ENCODE measurements around the gene MAN1C1. TPM values are rescaled to one million over a fixed set of nuclear protein-coding genes. Genes with fewer than 3 reads are reported as not detected.

MAN1C1 gene
- total RNA-seq, 1 donor from 2014 or later: 5.4 TPM

DNA sequence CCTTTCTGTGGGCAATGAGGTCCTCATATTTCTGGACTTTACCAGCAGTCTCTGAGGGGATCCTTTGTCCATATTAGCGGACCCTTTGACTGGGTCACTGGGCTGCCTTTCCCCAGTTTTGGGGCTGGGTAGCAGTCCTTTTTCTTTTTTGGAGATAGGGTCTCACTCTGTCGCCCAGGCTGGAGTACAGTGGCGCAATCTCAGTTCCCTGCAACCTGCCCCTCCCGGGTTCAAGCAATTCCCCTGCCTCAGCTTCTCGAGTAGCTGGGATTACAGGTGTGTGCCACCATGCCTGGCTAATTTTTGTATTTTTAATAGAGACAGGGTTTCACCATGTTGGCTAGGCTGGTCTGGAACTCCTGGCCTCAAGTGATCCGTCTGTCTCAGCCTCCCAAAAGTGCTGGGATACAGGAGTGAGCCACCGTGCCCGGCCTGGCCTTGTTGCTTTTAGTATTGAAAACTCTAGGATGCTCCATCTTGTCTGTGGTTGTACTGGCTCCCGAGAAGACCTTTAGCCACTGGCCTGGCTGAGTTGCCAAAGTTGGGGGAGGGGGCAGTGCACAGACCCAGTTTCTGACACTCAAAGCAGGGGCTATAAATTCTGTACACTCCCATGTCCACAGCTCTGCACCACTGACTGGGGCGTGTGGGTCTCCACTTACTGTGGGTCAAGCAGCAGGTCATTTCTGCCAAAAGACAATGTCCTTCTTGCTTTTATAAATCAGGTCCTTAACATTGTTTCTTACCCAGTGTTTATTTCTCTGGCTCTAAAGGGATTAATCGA is 33.1 kb downstream of the MAN1C1 start:
- DNase-seq: no peak
- H3K9me3 Mint-ChIP-seq (ENCODE audit: unreplicated experiment): no peaks in the 10 kb centered on the region
- TF ChIP-seq, protein P1, sequence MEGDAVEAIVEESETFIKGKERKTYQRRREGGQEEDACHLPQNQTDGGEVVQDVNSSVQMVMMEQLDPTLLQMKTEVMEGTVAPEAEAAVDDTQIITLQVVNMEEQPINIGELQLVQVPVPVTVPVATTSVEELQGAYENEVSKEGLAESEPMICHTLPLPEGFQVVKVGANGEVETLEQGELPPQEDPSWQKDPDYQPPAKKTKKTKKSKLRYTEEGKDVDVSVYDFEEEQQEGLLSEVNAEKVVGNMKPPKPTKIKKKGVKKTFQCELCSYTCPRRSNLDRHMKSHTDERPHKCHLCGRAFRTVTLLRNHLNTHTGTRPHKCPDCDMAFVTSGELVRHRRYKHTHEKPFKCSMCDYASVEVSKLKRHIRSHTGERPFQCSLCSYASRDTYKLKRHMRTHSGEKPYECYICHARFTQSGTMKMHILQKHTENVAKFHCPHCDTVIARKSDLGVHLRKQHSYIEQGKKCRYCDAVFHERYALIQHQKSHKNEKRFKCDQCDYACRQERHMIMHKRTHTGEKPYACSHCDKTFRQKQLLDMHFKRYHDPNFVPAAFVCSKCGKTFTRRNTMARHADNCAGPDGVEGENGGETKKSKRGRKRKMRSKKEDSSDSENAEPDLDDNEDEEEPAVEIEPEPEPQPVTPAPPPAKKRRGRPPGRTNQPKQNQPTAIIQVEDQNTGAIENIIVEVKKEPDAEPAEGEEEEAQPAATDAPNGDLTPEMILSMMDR (IDR thresholded peaks at IDR 0.05; ENCODE audit: partially characterized antibody, unreplicated experiment): no peak
- H3K4me1 Mint-ChIP-seq (ENCODE audit: low read depth, unreplicated experiment): no peaks in the 10 kb centered on the region
- no peak overlapping the region for H3K27ac Mint-ChIP-seq (ENCODE audit: unreplicated experiment)
- H3K36me3 Mint-ChIP-seq (ENCODE audit: unreplicated experiment): no peaks in the 10 kb centered on the region
- no peak overlapping the region for H3K4me3 Mint-ChIP-seq (ENCODE audit: unreplicated experiment)
- H3K27me3 Mint-ChIP-seq (ENCODE audit: unreplicated experiment): peaks cover 5% of the 10 kb centered on the region

DNA sequence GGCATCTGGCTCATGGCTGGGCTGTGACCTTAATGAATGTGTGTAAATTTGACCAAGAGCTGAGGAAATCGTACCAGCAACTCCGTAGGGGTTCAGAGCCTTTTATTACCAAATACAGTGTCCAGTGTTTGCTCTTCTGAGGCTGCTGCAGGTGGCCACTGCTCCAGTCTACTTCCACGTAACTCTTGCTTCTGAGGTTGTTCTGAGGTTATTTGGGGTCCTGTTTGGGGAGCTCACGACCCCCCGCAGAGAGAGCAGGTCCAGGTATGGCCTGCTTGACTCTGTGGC is 33.6 kb downstream of the MAN1C1 start:
- DNase-seq: no peak
- Mint-ChIP-seq H3K27ac (ENCODE audit: unreplicated experiment) (no peak overlapping the region), H3K4me1 (ENCODE audit: low read depth, unreplicated experiment) (no peaks in the 10 kb centered on the region), H3K4me3 (ENCODE audit: unreplicated experiment) (no peak overlapping the region), H3K36me3 (ENCODE audit: unreplicated experiment) (no peaks in the 10 kb centered on the region), H3K9me3 (ENCODE audit: unreplicated experiment) (no peaks in the 10 kb centered on the region), H3K27me3 (ENCODE audit: unreplicated experiment) (peaks cover 5% of the 10 kb centered on the region)
- TF ChIP-seq, protein P1 (IDR thresholded peaks at IDR 0.05; ENCODE audit: partially characterized antibody, unreplicated experiment): no peak

DNA sequence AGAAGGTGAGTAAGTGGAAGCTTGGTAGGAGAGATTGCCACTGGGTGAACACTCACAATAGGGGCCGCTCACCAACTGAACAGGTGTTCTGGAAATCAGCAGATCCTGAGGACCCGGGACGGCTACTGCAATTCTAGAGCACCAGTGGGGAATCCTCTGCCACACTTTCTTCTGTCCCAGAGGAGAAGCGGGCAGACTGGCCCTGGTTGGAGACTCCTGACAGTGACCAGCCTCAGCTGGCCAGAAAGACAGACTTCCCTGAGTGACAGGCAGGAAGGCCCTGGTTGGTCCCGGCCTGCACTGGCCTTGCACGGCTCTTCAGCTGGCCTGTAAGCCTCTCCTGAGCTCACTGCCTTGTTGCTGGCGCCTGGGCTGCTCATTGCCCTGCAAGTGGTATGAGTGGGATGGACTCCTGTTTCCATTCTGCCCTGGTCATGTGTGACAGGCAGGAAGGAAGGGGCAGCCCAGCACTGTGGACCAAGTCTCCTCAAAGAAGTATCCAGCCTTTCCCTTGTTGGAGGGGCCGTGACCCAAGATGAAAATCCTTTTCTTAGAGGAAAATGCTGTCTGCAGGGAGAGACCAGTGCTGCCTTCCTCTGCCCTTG is 34.5 kb downstream of the MAN1C1 start:
- peaks cover 5% of the 10 kb centered on the region for H3K4me1 Mint-ChIP-seq (ENCODE audit: low read depth, unreplicated experiment)
- no peak overlapping the region for H3K4me3 Mint-ChIP-seq (ENCODE audit: unreplicated experiment)
- no peak overlapping the region for H3K27ac Mint-ChIP-seq (ENCODE audit: unreplicated experiment)
- DNase-seq: no peak
- H3K36me3 Mint-ChIP-seq (ENCODE audit: unreplicated experiment): no peaks in the 10 kb centered on the region
- H3K9me3 Mint-ChIP-seq (ENCODE audit: unreplicated experiment): no peaks in the 10 kb centered on the region
- peaks cover 4% of the 10 kb centered on the region for H3K27me3 Mint-ChIP-seq (ENCODE audit: unreplicated experiment)
- TF ChIP-seq, protein P1 (IDR thresholded peaks at IDR 0.05; ENCODE audit: partially characterized antibody, unreplicated experiment): no peak

DNA sequence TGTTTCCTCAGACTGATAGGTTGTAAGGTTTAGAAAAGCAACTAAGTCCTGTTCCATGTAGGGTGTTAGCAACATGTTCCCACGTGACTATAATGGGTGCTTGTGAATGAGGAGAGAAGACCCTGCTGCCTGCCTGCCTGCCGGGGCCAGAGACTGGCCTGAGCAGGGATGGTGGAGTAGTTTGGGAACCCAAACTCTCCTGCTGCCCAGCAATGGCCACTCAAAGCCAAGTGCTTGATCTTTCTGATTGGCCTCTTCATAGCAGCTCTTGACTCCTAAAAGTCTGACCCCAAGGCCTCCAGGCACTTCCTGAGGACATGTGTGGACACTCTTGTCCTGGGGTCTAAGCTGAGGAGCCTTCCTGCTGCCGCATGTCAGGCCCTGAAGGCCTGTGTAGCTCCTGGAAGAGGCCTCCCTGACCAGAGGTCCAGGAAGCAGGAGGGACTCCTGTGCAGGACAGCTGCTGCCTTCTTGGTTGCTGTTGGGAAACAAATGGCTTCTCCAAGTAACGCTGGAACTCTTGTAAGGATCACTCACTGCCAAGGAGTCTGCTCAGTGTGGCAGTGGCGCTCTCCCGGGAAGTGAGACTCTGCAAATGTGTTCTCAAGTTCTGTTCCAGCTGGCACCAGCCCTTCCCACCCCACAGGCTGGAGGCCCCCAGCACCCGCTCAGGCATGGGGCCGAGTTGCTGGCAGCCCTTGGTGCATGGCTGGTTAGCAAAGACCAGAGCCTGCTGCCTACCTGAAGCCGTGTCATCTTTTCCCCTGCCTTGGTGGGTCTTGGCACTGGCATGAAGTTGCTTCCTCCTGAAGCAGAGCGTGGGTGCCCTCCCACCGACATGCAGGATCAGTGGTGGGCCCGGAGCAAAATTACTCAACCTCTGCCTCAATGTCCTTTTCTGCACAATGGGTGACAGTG is 35.5 kb downstream of the MAN1C1 start:
- DNase-seq: no peak
- TF ChIP-seq, protein P1 (IDR thresholded peaks at IDR 0.05; ENCODE audit: partially characterized antibody, unreplicated experiment): no peak
- H3K4me3 Mint-ChIP-seq (ENCODE audit: unreplicated experiment): no peak overlapping the region
- no peaks in the 10 kb centered on the region for H3K9me3 Mint-ChIP-seq (ENCODE audit: unreplicated experiment)
- peaks cover 7% of the 10 kb centered on the region for H3K4me1 Mint-ChIP-seq (ENCODE audit: low read depth, unreplicated experiment)
- no peaks in the 10 kb centered on the region for H3K36me3 Mint-ChIP-seq (ENCODE audit: unreplicated experiment)
- H3K27me3 Mint-ChIP-seq (ENCODE audit: unreplicated experiment): peaks cover 2% of the 10 kb centered on the region
- H3K27ac Mint-ChIP-seq (ENCODE audit: unreplicated experiment): no peak overlapping the region
